PC-3 (cell line): ENCODE results near the gene ZNF366. TPM values are rescaled to one million over a fixed set of nuclear protein-coding genes. Genes with fewer than 3 reads are reported as not detected.

Experiments
- ATAC-seq: fragments of 200-7000 bp; cut with Tn5 transposase; 2 replicates; pipeline ENCODE4 v1.9.1; 2020; ENCODE audit warnings: mild to moderate bottlenecking, moderate library complexity
- BruUV-seq: library from RNA; stranded (reverse); fragments of 400-500 nt; replicated peaks from 2 replicates; lab custom pipeline; 2021; lab: Mats Ljungman, UMichigan
- CTCF ChIA-PET: fragments of 300-600 bp; sonication (Branson Sonifier 250); formaldehyde crosslinking; loops from one replicate; lab custom pipeline; 2022; ENCODE audit warnings: antibody characterized with exemption; lab: Charles Lee
- POLR2A ChIA-PET: fragments of 300-600 bp; sonication (Branson Sonifier 250); formaldehyde crosslinking; loops from one replicate; lab custom pipeline; 2022; ENCODE audit warnings: antibody characterized with exemption; ENCODE audit not compliant: unreplicated experiment; lab: Charles Lee
- DNase-seq: peaks from one replicate; pipeline ENCODE4 v3.0.0-alpha.2; 2015
- H2AFZ ChIP-seq: fragments of 300-600 bp; sonication (generic); 2 replicates; pipeline ENCODE4 v1.6.0; 2016; ENCODE audit warnings: antibody characterized with exemption, low read length
- H3F3A ChIP-seq: fragments of 300-600 bp; sonication (generic); one replicate; pipeline ENCODE4 v1.6.0; 2017; ENCODE audit warnings: antibody characterized with exemption, low read length, control low read depth, mild to moderate bottlenecking; ENCODE audit not compliant: unreplicated experiment
- H3K27ac ChIP-seq: fragments of 300-600 bp; sonication (generic); 2 replicates; pipeline ENCODE4 v1.5.1; 2016; ENCODE audit warnings: mild to moderate bottlenecking, low read length
- H3K27me3 ChIP-seq: fragments of 300-600 bp; sonication (generic); 2 replicates; pipeline ENCODE4 v1.6.1; 2016; ENCODE audit warnings: low read length, mixed read lengths
- H3K36me3 ChIP-seq: fragments of 300-600 bp; sonication (generic); 2 replicates; pipeline ENCODE4 v1.6.1; 2016; ENCODE audit warnings: low read depth, mixed run types, low read length, mixed read lengths
- H3K4me1 ChIP-seq: fragments of 300-600 bp; sonication (generic); 2 replicates; pipeline ENCODE4 v1.5.1; 2016; ENCODE audit warnings: low read length; ENCODE audit not compliant: insufficient read depth
- H3K4me2 ChIP-seq: fragments of 300-600 bp; sonication (generic); 2 replicates; pipeline ENCODE4 v1.6.0; 2016; ENCODE audit warnings: low read length
- H3K4me3 ChIP-seq: fragments of 300-600 bp; sonication (generic); 2 replicates; pipeline ENCODE4 v1.5.1; 2016; ENCODE audit warnings: mild to moderate bottlenecking, low read length, mixed read lengths
- H3K79me2 ChIP-seq: fragments of 300-600 bp; sonication (generic); 2 replicates; pipeline ENCODE4 v1.6.1; 2017; ENCODE audit warnings: low read length, mixed read lengths
- H3K9ac ChIP-seq: fragments of 300-600 bp; sonication (generic); 2 replicates; pipeline ENCODE4 v1.6.0; 2016; ENCODE audit warnings: mild to moderate bottlenecking, low read length
- H3K9me2 ChIP-seq: fragments of 300-600 bp; sonication (generic); replicated peaks from 2 replicates; pipeline ENCODE4 v1.6.1; 2016; ENCODE audit warnings: mixed run types, low read length, mixed read lengths
- H3K9me3 ChIP-seq: fragments of 300-600 bp; sonication (generic); 2 replicates; pipeline ENCODE4 v1.6.1; 2016; ENCODE audit warnings: low read length, mixed read lengths
- H4K20me1 ChIP-seq: fragments of 300-600 bp; sonication (generic); 2 replicates; pipeline ENCODE4 v1.6.1; 2016; ENCODE audit warnings: low read length, mixed read lengths
- CTCF ChIP-seq: fragments of 300-600 bp; sonication (generic); conservative IDR thresholded peaks from 2 replicates; pipeline ENCODE4 v1.5.1; 2017; ENCODE audit warnings: antibody characterized with exemption, low read depth, mild to moderate bottlenecking, low read length
- EZH2 ChIP-seq: fragments of 300-600 bp; sonication (generic); IDR thresholded peaks from one replicate; pipeline ENCODE4 v1.6.1; 2017; ENCODE audit warnings: antibody characterized with exemption, mild to moderate bottlenecking, low read length; ENCODE audit not compliant: unreplicated experiment
- EZH2phosphoT487 ChIP-seq: fragments of 300-600 bp; sonication (generic); IDR thresholded peaks from 2 replicates; pipeline ENCODE4 v1.6.1; 2018; ENCODE audit warnings: mild to moderate bottlenecking, antibody characterized with exemption, low read length, borderline replicate concordance
- intact Hi-C: fragments of 100-400 bp; cut with micrococcal nuclease; formaldehyde crosslinking; loops from 2 replicates; pipeline ENCODE4 v1.9.0; 2023
- total RNA-seq: library from RNA; depleted of rRNA; stranded (reverse); fragments of >200 nt; gene quantifications from 2 replicates; pipeline ENCODE4 v1.2.3, GENCODE V29; 2014

The ZNF366 gene
- total RNA-seq, 1 experiment from 2014 or later = not detected

- Histone ChIP-seq H3F3A (no peaks in the 10 kb centered on the region), H3K9me3 (no peaks in the 10 kb centered on the region), H3K4me2 (no peak overlapping the region), H3K27ac (no peak overlapping the region), H3K36me3 (no peaks in the 10 kb centered on the region), H3K9me2 (no peaks in the 10 kb centered on the region), H2AFZ (no peak overlapping the region), H3K79me2 (no peaks in the 10 kb centered on the region), H3K4me3 (no peak overlapping the region), H3K4me1 (no peaks in the 10 kb centered on the region; the same call in 1 of the 2 replicates), H3K9ac (no peak overlapping the region), H4K20me1 (no peaks in the 10 kb centered on the region), H3K27me3 (no peaks in the 10 kb centered on the region)
- POLR2A ChIA-PET = no interaction called here
- DNase-seq (no peak), ATAC-seq (no peak)
- intact Hi-C loops = no loop called here
- CTCF ChIA-PET = no interaction called here
- TF ChIP-seq EZH2phosphoT487 (no peak), CTCF (no peak), EZH2 (no peak)
- no TSS peak for BruUV-seq
These were observed 48.8 kb downstream of the ZNF366 start for GRCh38 chr5:72458407-72458806.

- Histone ChIP-seq H3K9me2 (no peaks in the 10 kb centered on the region), H3K36me3 (no peaks in the 10 kb centered on the region), H3K27ac (no peak overlapping the region), H3K27me3 (no peaks in the 10 kb centered on the region), H3K9ac (no peak overlapping the region), H2AFZ (no peak overlapping the region), H3F3A (no peaks in the 10 kb centered on the region), H3K4me1 (peaks cover 9% of the 10 kb centered on the region), H3K4me2 (no peak overlapping the region), H3K4me3 (no peak overlapping the region), H4K20me1 (no peaks in the 10 kb centered on the region), H3K9me3 (no peaks in the 10 kb centered on the region), H3K79me2 (no peaks in the 10 kb centered on the region)
- ChIA-PET POLR2A (no interaction called here), CTCF (no interaction called here)
- BruUV-seq = no TSS peak
- DNase-seq (no peak), ATAC-seq (no peak)
- intact Hi-C loops = no loop called here
- no peak for TF ChIP-seq EZH2
- no peak for TF ChIP-seq EZH2phosphoT487
These were observed 49.7 kb downstream of the ZNF366 start for GRCh38 chr5:72457491-72457890.

GRCh38 chr5:72456391-72457074, 50.7 kb downstream of the ZNF366 start:
- DNase-seq = no peak
- Histone ChIP-seq H3K27ac (no peak overlapping the region), H3K9ac (no peak overlapping the region), H3K27me3 (no peaks in the 10 kb centered on the region), H3K79me2 (no peaks in the 10 kb centered on the region), H2AFZ (no peak overlapping the region), H3K9me3 (no peaks in the 10 kb centered on the region), H3K9me2 (no peaks in the 10 kb centered on the region), H4K20me1 (no peaks in the 10 kb centered on the region), H3K4me1 (peaks cover 19% of the 10 kb centered on the region), H3F3A (no peaks in the 10 kb centered on the region), H3K4me2 (no peak overlapping the region), H3K36me3 (no peaks in the 10 kb centered on the region), H3K4me3 (no peak overlapping the region)
- ATAC-seq = no peak
- BruUV-seq = no TSS peak
- TF ChIP-seq EZH2 (no peak), EZH2phosphoT487 (no peak), CTCF (no peak)
- POLR2A ChIA-PET = no interaction called here
- CTCF ChIA-PET = no interaction called here
- intact Hi-C loops = no loop called here
